ENCODE measurements around the gene PODN.

PODN gene

GRCh38 chr1:53080041-53080440 lies 18.0 kb downstream of the PODN start:
- DNase-seq (ENCODE audit: low spot score): no peak
- in situ Hi-C loops (cut with MboI; ENCODE audit: low sequenced_read_pairs, unreplicated experiment): no loop called here
- TF ChIP-seq, protein P1, sequence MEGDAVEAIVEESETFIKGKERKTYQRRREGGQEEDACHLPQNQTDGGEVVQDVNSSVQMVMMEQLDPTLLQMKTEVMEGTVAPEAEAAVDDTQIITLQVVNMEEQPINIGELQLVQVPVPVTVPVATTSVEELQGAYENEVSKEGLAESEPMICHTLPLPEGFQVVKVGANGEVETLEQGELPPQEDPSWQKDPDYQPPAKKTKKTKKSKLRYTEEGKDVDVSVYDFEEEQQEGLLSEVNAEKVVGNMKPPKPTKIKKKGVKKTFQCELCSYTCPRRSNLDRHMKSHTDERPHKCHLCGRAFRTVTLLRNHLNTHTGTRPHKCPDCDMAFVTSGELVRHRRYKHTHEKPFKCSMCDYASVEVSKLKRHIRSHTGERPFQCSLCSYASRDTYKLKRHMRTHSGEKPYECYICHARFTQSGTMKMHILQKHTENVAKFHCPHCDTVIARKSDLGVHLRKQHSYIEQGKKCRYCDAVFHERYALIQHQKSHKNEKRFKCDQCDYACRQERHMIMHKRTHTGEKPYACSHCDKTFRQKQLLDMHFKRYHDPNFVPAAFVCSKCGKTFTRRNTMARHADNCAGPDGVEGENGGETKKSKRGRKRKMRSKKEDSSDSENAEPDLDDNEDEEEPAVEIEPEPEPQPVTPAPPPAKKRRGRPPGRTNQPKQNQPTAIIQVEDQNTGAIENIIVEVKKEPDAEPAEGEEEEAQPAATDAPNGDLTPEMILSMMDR (IDR thresholded peaks at IDR 0.05; ENCODE audit: borderline replicate concordance, control extremely low read depth, extremely low read depth, insufficient read depth, missing control alignments): no peak

DNA sequence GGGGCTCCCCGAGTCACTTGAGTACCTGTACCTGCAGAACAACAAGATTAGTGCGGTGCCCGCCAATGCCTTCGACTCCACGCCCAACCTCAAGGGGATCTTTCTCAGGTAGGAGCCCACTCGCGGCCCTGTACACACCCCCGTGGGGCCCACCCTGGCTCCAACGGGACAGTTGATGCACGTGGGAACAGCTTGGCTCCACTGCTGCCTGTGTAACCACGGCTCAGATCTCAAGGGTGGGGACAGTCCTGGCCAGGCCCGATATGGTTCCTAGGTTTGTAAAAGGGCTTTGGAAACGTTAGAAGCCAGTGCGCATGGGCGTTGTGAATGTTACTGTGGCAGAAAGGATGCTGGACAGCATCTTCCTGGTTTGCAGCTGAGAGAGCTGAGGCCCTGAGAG lies 18.8 kb downstream of the PODN start:
- TF ChIP-seq, protein P1 (IDR thresholded peaks at IDR 0.05; ENCODE audit: borderline replicate concordance, control extremely low read depth, extremely low read depth, insufficient read depth, missing control alignments): no peak
- in situ Hi-C loops (cut with MboI; ENCODE audit: low sequenced_read_pairs, unreplicated experiment): no loop called here
- no peak for DNase-seq (ENCODE audit: low spot score)

- in situ Hi-C loops (cut with MboI; ENCODE audit: low sequenced_read_pairs, unreplicated experiment): no loop called here
- no peak for DNase-seq (ENCODE audit: low spot score)
- TF ChIP-seq, protein P1 (IDR thresholded peaks at IDR 0.05; ENCODE audit: borderline replicate concordance, control extremely low read depth, extremely low read depth, insufficient read depth, missing control alignments): no peak
These were observed 19.5 kb downstream of the PODN start for GRCh38 chr1:53081384-53082066.

- in situ Hi-C loops (cut with MboI; ENCODE audit: low sequenced_read_pairs, unreplicated experiment): no loop called here
- TF ChIP-seq, protein P1 (IDR thresholded peaks at IDR 0.05; ENCODE audit: borderline replicate concordance, control extremely low read depth, extremely low read depth, insufficient read depth, missing control alignments): no peak
- no peak for DNase-seq (ENCODE audit: low spot score)
These were observed 20.9 kb downstream of the PODN start for GRCh38 chr1:53082826-53083455.

DNA sequence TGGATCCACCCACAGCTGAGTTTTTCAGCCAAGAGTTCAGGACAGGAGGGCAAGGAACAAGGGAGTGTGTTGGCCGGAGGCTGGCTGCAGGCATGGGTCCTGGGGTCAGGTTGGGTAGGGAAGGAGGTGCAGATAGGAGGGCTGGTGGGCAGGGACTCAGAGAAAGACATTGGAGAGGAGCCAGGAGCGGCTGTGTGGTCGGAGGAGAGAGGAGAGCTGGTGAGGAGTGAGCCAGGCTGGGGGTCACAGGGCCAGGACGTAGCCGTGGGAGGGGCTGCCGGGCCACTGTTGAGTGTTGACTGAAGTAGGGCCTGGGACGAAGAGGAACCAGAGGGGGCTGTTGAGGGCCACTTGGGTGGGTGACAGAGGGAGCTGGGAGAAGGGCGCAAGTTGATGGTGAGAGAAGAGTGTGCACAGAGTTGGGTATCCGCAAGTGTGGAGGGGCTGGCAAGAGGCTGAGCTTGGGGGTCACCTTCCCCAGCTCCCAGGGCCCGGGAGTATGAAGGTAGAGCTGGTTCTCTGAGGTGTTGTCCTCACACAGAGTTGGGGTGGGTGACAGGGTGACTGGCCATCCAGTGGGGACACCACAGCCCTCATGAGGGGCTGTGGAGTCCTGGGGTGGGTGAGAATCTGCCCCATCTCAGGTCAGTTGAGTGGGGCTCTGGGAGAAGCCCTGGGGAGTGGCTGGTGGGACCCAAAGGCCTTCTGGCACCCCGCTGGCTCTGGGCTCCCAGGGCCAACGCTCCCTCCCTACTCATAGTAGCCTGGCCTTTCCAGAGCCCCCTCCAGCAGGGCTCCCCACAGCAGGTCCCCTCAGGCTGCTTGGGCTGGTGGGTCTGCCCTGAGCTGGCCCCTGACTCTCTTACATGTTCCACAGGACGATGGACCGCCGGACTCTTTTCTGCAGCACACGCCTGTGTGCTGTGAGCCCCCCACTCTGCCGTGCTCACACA lies 21.9 kb downstream of the PODN start:
- no peak for DNase-seq (ENCODE audit: low spot score)
- TF ChIP-seq, protein P1 (IDR thresholded peaks at IDR 0.05; ENCODE audit: borderline replicate concordance, control extremely low read depth, extremely low read depth, insufficient read depth, missing control alignments): no peak
- in situ Hi-C loops (cut with MboI; ENCODE audit: low sequenced_read_pairs, unreplicated experiment): no loop called here

GRCh38 chr1:53084589-53084971 lies 22.6 kb downstream of the PODN start:
- TF ChIP-seq, protein P1 (IDR thresholded peaks at IDR 0.05; ENCODE audit: borderline replicate concordance, control extremely low read depth, extremely low read depth, insufficient read depth, missing control alignments): no peak
- in situ Hi-C loops (cut with MboI; ENCODE audit: low sequenced_read_pairs, unreplicated experiment): no loop called here
- no peak for DNase-seq (ENCODE audit: low spot score)
